GM23248 (cell line): ENCODE results near the gene IL22. TPM values are rescaled to one million over a fixed set of nuclear protein-coding genes. Genes with fewer than 3 reads are reported as not detected.

ENCODE experiments used
- DNase-seq: peaks from one replicate; pipeline ENCODE4 v3.0.0-alpha.2; 2015
- H2AFZ ChIP-seq: fragments of 200-600 bp; sonication (generic); 2 replicates; pipeline ENCODE4 v1.6.1; 2016; ENCODE audit warnings: antibody characterized with exemption
- H3F3A ChIP-seq: fragments of 200-600 bp; sonication (generic); 2 replicates; pipeline ENCODE4 v1.6.1; 2016; ENCODE audit warnings: mild to moderate bottlenecking, antibody characterized with exemption, mixed run types; ENCODE audit not compliant: insufficient read depth
- H3K27ac ChIP-seq: fragments of 200-600 bp; sonication (generic); 2 replicates; pipeline ENCODE4 v1.5.1; 2016; ENCODE audit warnings: mild to moderate bottlenecking
- H3K27me3 ChIP-seq: fragments of 200-600 bp; sonication (generic); replicated peaks from 2 replicates; pipeline ENCODE4 v1.6.1; 2016; ENCODE audit warnings: mild to moderate bottlenecking; ENCODE audit not compliant: insufficient read depth
- H3K36me3 ChIP-seq: fragments of 200-600 bp; sonication (generic); 2 replicates; pipeline ENCODE4 v1.6.1; 2016; ENCODE audit warnings: low read depth, mild to moderate bottlenecking
- H3K4me1 ChIP-seq: fragments of 200-600 bp; sonication (generic); 2 replicates; pipeline ENCODE4 v1.6.1; 2016; ENCODE audit warnings: mild to moderate bottlenecking; ENCODE audit not compliant: insufficient read depth
- H3K4me2 ChIP-seq: fragments of 200-600 bp; sonication (generic); one replicate; pipeline ENCODE4 v1.6.1; 2016; ENCODE audit warnings: mild to moderate bottlenecking; ENCODE audit not compliant: unreplicated experiment
- H3K4me3 ChIP-seq: fragments of 200-600 bp; sonication (generic); 2 replicates; pipeline ENCODE4 v1.5.1; 2016; ENCODE audit warnings: mild to moderate bottlenecking
- H3K79me2 ChIP-seq: fragments of 200-600 bp; sonication (generic); 2 replicates; pipeline ENCODE4 v1.6.1; 2016; ENCODE audit warnings: mild to moderate bottlenecking; ENCODE audit not compliant: insufficient read depth
- H3K9ac ChIP-seq: fragments of 200-600 bp; sonication (generic); 2 replicates; pipeline ENCODE4 v1.6.1; 2016; ENCODE audit warnings: mild to moderate bottlenecking
- H3K9me2 ChIP-seq: fragments of 200-600 bp; sonication (generic); 2 replicates; pipeline ENCODE4 v1.6.1; 2016; ENCODE audit warnings: mixed run types, mild to moderate bottlenecking, moderate library complexity; ENCODE audit not compliant: insufficient read depth
- H3K9me3 ChIP-seq: fragments of 200-600 bp; sonication (generic); one replicate; pipeline ENCODE4 v1.6.1; 2017; ENCODE audit warnings: low read depth
- H4K20me1 ChIP-seq: fragments of 200-600 bp; sonication (generic); 2 replicates; pipeline ENCODE4 v1.6.0; 2016; ENCODE audit not compliant: insufficient read depth
- EZH2 ChIP-seq: fragments of 200-600 bp; sonication (generic); IDR thresholded peaks from 2 replicates; pipeline ENCODE4 v1.6.1; 2018; ENCODE audit warnings: antibody characterized with exemption, mild to moderate bottlenecking; ENCODE audit not compliant: insufficient read depth, poor library complexity, severe bottlenecking
- EZH2phosphoT487 ChIP-seq: fragments of 200-600 bp; sonication (generic); IDR thresholded peaks from 2 replicates; pipeline ENCODE4 v1.6.1; 2018; ENCODE audit warnings: antibody characterized with exemption, moderate library complexity, mild to moderate bottlenecking, low read depth; ENCODE audit not compliant: insufficient read depth
- WGBS, 2 experiments: methylation state at CpG; one replicate each; pipeline ENCODE4 v1.1.6; 2015 to 2017; ENCODE audit warnings: low lambda C conversion rate in 2 of 2, low coverage in 1 of 2; ENCODE audit errors: missing lambda C conversion rate in 2 of 2; 5-methylcytosine and 5-hydroxymethylcytosine counted together
- in situ Hi-C: fragments of 300-500 bp; cut with MboI; formaldehyde crosslinking; loops from 2 replicates; pipeline ENCODE4 v1.15.0; 2020
- polyA plus RNA-seq: library from polyadenylated mRNA; unstranded; fragments of >200 nt; fragmentation: Nextera tagmentation; extraction: Ambion mirVana; gene quantifications from 2 replicates; pipeline ENCODE4 v1.2.1, GENCODE V29; 2016
- total RNA-seq: library from RNA; depleted of rRNA; stranded (reverse); fragments of >200 nt; shearing (Covaris generic); gene quantifications from 2 replicates; pipeline ENCODE4 v1.2.3, GENCODE V29; 2014

IL22 gene
- total and polyA plus RNA-seq, 2 experiments from 2014 or later: not detected

DNA sequence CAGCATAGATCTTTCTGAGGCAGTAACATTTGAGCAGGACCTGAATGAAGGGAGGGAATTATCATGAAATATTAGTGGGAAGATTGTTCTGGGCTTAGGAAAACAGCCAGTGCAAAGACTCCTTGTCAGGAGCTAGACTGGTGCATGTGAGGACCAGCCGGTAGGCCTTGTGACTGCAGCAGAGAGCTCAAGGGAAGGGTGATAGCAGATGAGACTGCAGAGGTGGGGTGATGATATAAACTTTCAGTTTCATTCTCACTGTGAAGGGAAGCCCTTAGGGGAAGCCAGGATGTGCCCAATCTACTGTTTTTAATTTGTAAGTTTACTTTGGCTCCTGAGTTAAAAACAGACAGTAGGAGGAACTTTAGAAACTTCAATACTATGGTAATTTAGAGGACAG is 12.4 kb downstream of the IL22 start:
- peak overlapping the region; percentile 28 for H3K9ac ChIP-seq
- no peak for TF ChIP-seq EZH2phosphoT487
- no peak for TF ChIP-seq EZH2
- peak; percentile 59 for DNase-seq
- no peaks in the 10 kb centered on the region for H4K20me1 ChIP-seq
- H3K36me3 ChIP-seq: no peaks in the 10 kb centered on the region
- in situ Hi-C loops: no loop called here
- H3K9me3 ChIP-seq: no peaks in the 10 kb centered on the region
- H2AFZ ChIP-seq: peak overlapping the region; percentile 43
- peak overlapping the region; percentile 87 for H3K27ac ChIP-seq
- H3F3A ChIP-seq: peaks cover 33% of the 10 kb centered on the region
- H3K4me2 ChIP-seq: peak overlapping the region; percentile 41
- 19 to 42% methylated on average over 1 of the region's 1 CpG for WGBS, 2 experiments
- peaks cover 36% of the 10 kb centered on the region for H3K4me1 ChIP-seq
- no peak overlapping the region for H3K4me3 ChIP-seq
- no peaks in the 10 kb centered on the region for H3K79me2 ChIP-seq
- H3K9me2 ChIP-seq: no peaks in the 10 kb centered on the region
- H3K27me3 ChIP-seq: no peaks in the 10 kb centered on the region

GRCh38 chr12:68240079-68240478 is 13.3 kb downstream of the IL22 start:
- H3K9me2 ChIP-seq: no peaks in the 10 kb centered on the region
- in situ Hi-C loops: no loop called here
- peak overlapping the region; percentile 44 for H3K4me2 ChIP-seq
- no peaks in the 10 kb centered on the region for H3K27me3 ChIP-seq
- DNase-seq: peak; percentile 96
- no peaks in the 10 kb centered on the region for H4K20me1 ChIP-seq
- no peaks in the 10 kb centered on the region for H3K9me3 ChIP-seq
- peak overlapping the region; percentile 87 for H3K27ac ChIP-seq
- H3K4me1 ChIP-seq: peaks cover 36% of the 10 kb centered on the region
- peak overlapping the region; percentile 68 for H3K9ac ChIP-seq
- peak overlapping the region; percentile 23; the same call in 1 of the 2 replicates for H2AFZ ChIP-seq
- no peak for TF ChIP-seq EZH2
- no peak for TF ChIP-seq EZH2phosphoT487
- peaks cover 33% of the 10 kb centered on the region for H3F3A ChIP-seq
- H3K4me3 ChIP-seq: peak overlapping the region; percentile 10; the same call in 1 of the 2 replicates
- no peaks in the 10 kb centered on the region for H3K79me2 ChIP-seq
- no peaks in the 10 kb centered on the region for H3K36me3 ChIP-seq
- WGBS, 2 experiments: 0% methylated on average over 1 of the region's 1 CpG

DNA sequence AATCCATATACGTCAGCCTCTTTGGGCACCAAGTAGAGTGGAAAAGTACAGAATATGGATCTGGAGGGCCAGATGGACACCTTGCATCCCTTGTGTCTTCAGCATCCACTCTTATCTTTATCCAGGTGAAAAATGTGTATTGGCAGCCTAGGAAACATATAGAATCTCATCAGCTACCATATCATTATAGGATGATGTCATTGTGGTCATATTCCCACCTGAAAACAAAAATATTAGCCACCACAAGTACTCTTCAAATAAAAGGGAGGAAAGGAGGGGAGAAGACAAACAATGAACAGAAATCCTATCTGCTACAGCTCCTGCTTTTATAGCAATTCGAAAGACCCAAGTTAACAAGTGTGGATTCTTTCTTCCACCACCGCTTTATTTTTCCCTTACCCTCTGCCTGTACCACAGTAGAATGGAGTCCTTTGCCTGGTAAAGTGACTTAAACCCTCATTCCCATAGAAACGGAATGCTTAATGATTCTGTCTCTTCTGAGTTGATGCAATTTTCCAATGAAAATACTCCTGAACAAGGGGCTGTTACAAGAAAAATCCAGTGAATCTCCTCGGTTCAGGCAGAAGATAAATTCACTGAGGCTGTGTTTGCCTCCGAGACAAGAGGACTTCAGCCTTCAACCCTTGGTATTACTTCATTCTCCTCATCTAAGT is 14.0 kb downstream of the IL22 start:
- no peaks in the 10 kb centered on the region for H3K79me2 ChIP-seq
- peak; percentile 12 for DNase-seq
- peak overlapping the region; percentile 23; the same call in 1 of the 2 replicates for H2AFZ ChIP-seq
- peak overlapping the region; percentile 68 for H3K9ac ChIP-seq
- 57 to 59% methylated on average over 6 of the region's 6 CpGs for WGBS, 2 experiments
- TF ChIP-seq EZH2phosphoT487 (no peak), EZH2 (no peak)
- peak overlapping the region; percentile 87 for H3K27ac ChIP-seq
- H3K4me3 ChIP-seq: peak overlapping the region; percentile 10
- no peaks in the 10 kb centered on the region for H3K27me3 ChIP-seq
- in situ Hi-C loops: no loop called here
- no peaks in the 10 kb centered on the region for H4K20me1 ChIP-seq
- peaks cover 33% of the 10 kb centered on the region for H3F3A ChIP-seq
- H3K9me2 ChIP-seq: no peaks in the 10 kb centered on the region
- no peaks in the 10 kb centered on the region for H3K9me3 ChIP-seq
- no peaks in the 10 kb centered on the region for H3K36me3 ChIP-seq
- peak overlapping the region; percentile 44 for H3K4me2 ChIP-seq
- H3K4me1 ChIP-seq: peaks cover 36% of the 10 kb centered on the region

- no peaks in the 10 kb centered on the region for H3K36me3 ChIP-seq
- peak; percentile 69 for DNase-seq
- no peaks in the 10 kb centered on the region for H3K9me3 ChIP-seq
- in situ Hi-C loops: no loop called here
- TF ChIP-seq EZH2: no peak
- TF ChIP-seq EZH2phosphoT487: no peak
- peak overlapping the region; percentile 45 for H3K4me2 ChIP-seq
- no peaks in the 10 kb centered on the region for H3K79me2 ChIP-seq
- peak overlapping the region; percentile 21 for H2AFZ ChIP-seq
- H3K9ac ChIP-seq: 0 out of 2 replicates have a peak overlapping the region, but pooled peaks have one; percentile 15
- peak overlapping the region; percentile 39 for H3K27ac ChIP-seq
- H3K4me1 ChIP-seq: peaks cover 36% of the 10 kb centered on the region
- peak overlapping the region; percentile 5; the same call in 1 of the 2 replicates for H3K4me3 ChIP-seq
- no peaks in the 10 kb centered on the region for H3K9me2 ChIP-seq
- H3F3A ChIP-seq: peaks cover 33% of the 10 kb centered on the region
- H3K27me3 ChIP-seq: no peaks in the 10 kb centered on the region
- 3 to 4% methylated on average over 2 of the region's 2 CpGs for WGBS, 2 experiments
- no peaks in the 10 kb centered on the region for H4K20me1 ChIP-seq
These were observed 15.8 kb downstream of the IL22 start for GRCh38 chr12:68237619-68238018.
